AG09309 (cell line): ENCODE data around the gene SLC30A4.
"Not testable (repeated sequence)": the region's sequence is repeated elsewhere in the genome, so short reads cannot be mapped to it uniquely, and the experiment has no call there.

Experiments used
- DNase-seq: peaks from one replicate; pipeline ENCODE4 v3.0.0-alpha.2; 2010; ENCODE audit warnings: low read depth
- H3K4me3 ChIP-seq: 2 replicates; pipeline ENCODE4 v1.5.1; 2011; ENCODE audit warnings: mild to moderate bottlenecking, low read depth, low read length, moderate library complexity; ENCODE audit not compliant: control insufficient read depth
- CTCF ChIP-seq: IDR thresholded peaks from 2 replicates; pipeline ENCODE4 v1.5.1; 2011; ENCODE audit warnings: mild to moderate bottlenecking, low read depth, low read length, inconsistent platforms; ENCODE audit not compliant: insufficient read depth, control insufficient read depth; ENCODE audit errors: missing control alignments

SLC30A4 gene

GRCh38 chr15:45521596-45522327, 793 bp downstream of the SLC30A4 start:
- TF ChIP-seq CTCF = no peak
- H3K4me3 ChIP-seq = peak overlapping the region; percentile 80
- no peak for DNase-seq

- DNase-seq = no peak
These were observed 11.7 kb downstream of the SLC30A4 start for GRCh38 chr15:45510758-45511280.

GRCh38 chr15:45507143-45507542, 15.4 kb downstream of the SLC30A4 start:
- not testable (repeated sequence) for H3K4me3 ChIP-seq, DNase-seq

More at GRCh38 chr15:45510758-45511280, 11.7 kb downstream of the SLC30A4 start:
- no peak for TF ChIP-seq CTCF
- H3K4me3 ChIP-seq = no peak overlapping the region

- no peak for TF ChIP-seq CTCF
- DNase-seq = no peak
These were observed 23.1 kb downstream of the SLC30A4 start for GRCh38 chr15:45499426-45499825.

GRCh38 chr15:45498701-45499100, 23.9 kb downstream of the SLC30A4 start:
- no peak overlapping the region for H3K4me3 ChIP-seq
- TF ChIP-seq CTCF = no peak
- DNase-seq = no peak

More at GRCh38 chr15:45499426-45499825, 23.1 kb downstream of the SLC30A4 start:
- no peak overlapping the region for H3K4me3 ChIP-seq

GRCh38 chr15:45497261-45497660, 25.3 kb downstream of the SLC30A4 start:
- DNase-seq = no peak
- H3K4me3 ChIP-seq = no peak overlapping the region
- no peak for TF ChIP-seq CTCF

GRCh38 chr15:45496658-45497057, 25.9 kb downstream of the SLC30A4 start:
- TF ChIP-seq CTCF = no peak

More at GRCh38 chr15:45496658-45497057, 25.9 kb downstream of the SLC30A4 start:
- H3K4me3 ChIP-seq = no peak overlapping the region
- no peak for DNase-seq
